Right lung (tissue), 5 donors: Measurements from ENCODE around the gene IRF4. TPM values are rescaled to one million over a fixed set of nuclear protein-coding genes. Genes with fewer than 3 reads are reported as not detected.

Experiments used
- DNase-seq, 2 donors: peaks; one replicate each; pipeline ENCODE4 v3.0.0-alpha.2; 2013
- polyA plus RNA-seq, 5 donors: library from polyadenylated mRNA; unstranded; fragments of 120-200 nt; gene quantifications; one replicate each; pipeline versions ENCODE4 v1.2.1 to v1.2.3, GENCODE V29; 2013; ENCODE audit warnings: inconsistent platforms in 1 of 5, low replicate concordance in 1 of 5; ENCODE audit not compliant: insufficient read length in 5 of 5, insufficient read depth in 1 of 5

Gene IRF4
- polyA plus RNA-seq, 5 donors, result 0.19 to 0.86 (median 0.27) TPM

DNA sequence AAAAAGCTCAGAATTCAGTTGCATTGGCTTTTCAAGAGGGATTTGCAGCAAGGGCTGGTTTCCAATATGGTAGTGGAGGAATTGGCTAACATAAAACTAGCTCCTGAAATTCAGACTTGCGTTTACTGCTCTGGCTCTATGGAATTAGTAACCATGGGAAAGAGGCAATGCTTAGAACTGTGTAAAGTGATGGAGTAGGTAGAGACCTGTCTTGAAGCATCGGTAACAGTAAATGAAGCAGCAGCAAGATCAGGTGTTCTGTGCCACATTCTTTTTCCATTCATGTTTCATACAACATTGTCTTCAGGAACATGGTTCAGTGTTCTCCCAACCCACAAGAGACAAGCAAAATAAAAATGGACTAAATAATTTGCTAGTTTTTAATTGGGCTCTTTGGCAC lies 6.5 kb downstream of the IRF4 start:
- DNase-seq, result no peak

- no peak for DNase-seq
Measured at GRCh38 chr6:398558-399078, 7.1 kb downstream of the IRF4 start.

DNA sequence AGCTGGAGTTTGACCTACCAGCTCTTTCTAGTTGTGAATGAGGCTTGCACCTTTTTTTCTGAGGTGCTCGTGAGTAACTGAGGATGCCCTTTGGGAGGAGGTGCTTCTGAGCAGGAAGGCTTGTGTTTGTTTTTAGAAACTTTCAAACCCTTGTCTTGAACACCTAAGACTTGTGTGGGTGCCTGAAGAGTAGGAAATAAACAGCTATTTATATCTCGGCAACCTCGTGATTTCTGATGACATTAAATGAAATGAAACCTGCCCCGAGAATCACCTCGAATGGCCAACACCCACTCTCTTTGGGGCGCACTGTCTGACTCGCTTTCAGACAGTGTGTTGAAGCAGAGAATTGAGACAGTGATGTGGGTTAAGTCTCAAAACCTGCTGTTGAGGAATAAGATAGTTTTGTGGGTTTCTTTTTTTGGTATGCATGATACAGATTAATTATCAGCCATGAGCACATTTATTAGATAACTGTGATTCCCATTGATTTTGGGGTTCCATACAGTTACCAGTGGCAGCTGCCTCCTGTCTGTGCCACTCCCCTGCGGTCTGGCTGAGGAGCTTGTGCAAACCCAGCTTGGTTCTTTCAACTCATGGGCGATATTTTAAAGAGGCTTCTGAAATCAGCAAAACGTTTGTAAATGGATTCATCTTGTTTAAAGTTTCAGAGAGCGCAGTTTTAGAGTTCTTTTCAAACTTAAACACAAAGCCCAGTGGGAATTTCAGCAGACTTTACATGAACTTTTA lies 8.4 kb downstream of the IRF4 start:
- DNase-seq, result no peak

DNA sequence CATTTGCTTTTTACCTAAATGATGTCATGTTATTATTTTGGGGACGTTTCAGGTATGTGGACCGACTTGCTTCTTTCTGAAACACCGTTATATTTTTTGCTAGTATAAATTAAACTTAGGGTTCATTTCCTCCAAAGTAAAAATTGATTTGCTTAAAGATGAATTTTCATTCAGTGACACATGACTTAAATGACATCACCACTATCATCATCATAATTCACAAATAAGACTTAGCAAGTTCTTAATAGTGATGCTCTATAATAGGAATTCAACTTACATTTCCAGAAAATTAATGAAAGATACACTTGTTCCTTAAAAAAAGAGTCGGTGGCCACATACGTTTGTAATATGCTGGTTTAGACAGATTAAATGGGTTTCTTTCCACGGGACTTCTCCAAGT lies 9.3 kb downstream of the IRF4 start:
- no peak for DNase-seq

DNA sequence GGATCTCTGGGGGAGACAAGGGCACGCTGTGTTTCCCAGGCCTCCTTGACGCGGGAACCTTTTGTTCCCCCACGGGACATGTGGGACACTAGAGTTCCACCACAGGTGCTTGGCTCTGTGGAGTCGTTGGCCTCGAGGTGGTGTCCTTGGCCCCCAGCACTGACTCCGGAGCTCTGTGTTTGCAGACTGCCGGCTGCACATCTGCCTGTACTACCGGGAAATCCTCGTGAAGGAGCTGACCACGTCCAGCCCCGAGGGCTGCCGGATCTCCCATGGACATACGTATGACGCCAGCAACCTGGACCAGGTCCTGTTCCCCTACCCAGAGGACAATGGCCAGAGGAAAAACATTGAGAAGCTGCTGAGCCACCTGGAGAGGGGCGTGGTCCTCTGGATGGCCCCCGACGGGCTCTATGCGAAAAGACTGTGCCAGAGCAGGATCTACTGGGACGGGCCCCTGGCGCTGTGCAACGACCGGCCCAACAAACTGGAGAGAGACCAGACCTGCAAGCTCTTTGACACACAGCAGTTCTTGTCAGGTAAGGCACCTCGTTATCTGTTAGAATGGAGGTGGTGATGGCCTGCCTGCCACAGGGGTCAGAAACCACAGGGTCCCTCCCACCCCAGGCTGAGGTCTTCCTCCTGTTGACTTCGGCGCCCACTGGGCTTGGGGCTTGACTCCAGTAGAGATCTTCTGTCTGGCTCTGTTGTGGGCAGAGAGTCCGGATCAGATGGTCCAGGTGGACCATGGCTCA lies 9.9 kb downstream of the IRF4 start:
- DNase-seq, result no peak

DNA sequence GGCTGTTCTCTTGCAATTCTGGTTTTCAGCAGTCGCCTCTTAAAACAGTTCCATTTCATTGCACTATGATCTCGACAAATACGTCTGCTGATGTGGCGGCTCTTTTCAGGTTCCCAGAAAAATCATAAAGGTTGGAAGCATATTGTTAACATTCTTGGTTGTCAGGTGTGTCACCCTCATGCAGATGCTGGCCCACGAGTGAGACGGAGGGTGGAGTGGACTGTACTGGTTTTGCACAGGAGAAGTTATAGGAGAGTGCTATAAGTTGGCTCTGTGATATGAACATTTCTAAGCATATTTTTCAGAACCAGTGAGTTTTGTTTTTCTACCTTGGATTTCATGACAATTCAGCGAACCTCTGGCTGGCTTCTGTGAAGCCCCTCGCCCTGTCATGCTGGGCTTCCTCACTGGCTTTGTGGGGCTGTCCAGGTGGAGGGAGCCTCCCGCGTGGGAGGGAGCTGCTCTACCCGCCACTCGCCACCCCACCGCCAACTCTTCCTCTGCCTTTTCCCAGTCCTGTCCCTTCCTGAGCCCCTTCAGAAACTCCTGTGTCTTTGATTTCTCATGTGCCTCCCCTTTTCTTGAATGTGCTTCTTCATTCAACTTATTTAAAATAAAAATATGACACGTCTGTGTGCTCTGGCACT lies 10.6 kb downstream of the IRF4 start:
- no peak for DNase-seq

GRCh38 chr6:402901-403658 lies 11.5 kb downstream of the IRF4 start:
- DNase-seq, result no peak

- no peak for DNase-seq
Measured at GRCh38 chr6:403659-404655, 12.4 kb downstream of the IRF4 start.

GRCh38 chr6:404685-405423 lies 13.3 kb downstream of the IRF4 start:
- DNase-seq, result no peak

- DNase-seq, result no peak
Measured at GRCh38 chr6:408148-408547, 16.6 kb downstream of the IRF4 start.

GRCh38 chr6:408599-409102 lies 17.1 kb downstream of the IRF4 start:
- no peak for DNase-seq

DNA sequence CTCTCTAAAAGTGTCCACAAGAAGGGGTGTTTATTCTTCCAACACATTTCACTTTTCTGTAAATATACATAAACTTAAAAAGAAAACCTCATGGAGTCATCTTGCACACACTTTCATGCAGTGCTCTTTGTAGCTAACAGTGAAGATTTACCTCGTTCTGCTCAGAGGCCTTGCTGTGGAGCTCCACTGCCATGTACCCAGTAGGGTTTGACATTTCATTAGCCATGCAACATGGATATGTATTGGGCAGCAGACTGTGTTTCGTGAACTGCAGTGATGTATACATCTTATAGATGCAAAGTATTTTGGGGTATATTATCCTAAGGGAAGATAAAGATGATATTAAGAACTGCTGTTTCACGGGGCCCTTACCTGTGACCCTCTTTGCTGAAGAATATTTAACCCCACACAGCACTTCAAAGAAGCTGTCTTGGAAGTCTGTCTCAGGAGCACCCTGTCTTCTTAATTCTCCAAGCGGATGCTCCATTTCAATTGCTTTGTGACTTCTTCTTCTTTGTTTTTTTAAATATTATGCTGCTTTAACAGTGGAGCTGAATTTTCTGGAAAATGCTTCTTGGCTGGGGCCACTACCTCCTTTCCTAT lies 17.9 kb downstream of the IRF4 start:
- no peak for DNase-seq

- DNase-seq, result no peak
Measured at GRCh38 chr6:410555-411395, 19.2 kb downstream of the IRF4 start.

- no peak for DNase-seq
Measured at GRCh38 chr6:411402-412145, 20.0 kb downstream of the IRF4 start.

DNA sequence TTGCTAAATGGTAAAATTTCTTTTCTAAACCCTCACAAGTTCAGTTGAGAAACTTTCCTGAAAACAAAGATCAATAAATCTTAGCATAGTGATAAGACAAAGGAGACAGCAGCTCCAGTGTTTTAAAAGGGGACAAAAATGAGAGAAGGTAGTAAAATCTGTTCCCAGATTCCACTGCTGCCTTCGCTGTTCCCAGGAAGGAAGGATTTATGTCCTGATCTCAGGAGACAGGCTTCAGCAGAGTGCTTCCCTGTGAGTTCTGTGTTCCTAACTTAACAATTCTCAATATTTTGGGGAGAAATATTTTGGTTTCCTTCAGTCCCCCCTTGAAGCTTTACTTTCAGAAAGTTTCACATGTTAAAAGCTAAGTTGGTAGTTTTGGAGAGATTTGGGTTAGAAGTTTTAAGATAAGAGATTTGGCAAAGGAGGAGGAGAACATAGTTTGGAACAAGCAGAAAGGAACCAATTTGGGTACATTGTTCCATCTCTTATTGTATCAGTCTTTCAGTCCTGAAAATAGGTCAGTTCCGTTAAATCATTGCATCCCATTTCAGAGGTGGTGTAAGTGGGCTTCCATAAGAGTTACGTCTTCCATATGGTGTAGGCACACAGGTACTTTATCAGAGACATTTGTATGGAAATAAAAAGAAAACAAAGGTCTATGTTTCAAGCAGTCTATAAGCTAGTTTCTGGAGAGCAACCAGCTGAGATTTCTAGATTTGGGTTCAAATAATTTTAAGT lies 20.8 kb downstream of the IRF4 start:
- DNase-seq, result no peak

DNA sequence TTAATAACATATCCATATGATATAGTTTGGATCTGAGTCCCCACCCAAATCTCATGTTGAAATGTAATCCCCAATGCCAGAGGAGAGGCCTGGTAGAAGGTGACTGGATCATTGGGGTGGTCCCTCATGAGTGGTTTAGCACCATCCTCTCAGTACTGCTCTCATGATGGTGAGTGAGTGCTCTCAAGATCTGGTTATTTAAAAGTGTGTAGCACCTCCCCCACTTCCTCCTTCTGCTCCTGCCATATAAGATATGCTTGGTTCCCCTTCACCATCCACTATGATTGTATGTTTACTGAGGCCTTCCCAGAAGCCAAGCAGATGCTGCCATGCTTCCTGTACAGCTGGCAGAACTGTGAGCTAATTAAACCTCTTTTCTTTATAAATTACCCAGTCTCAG lies 22.9 kb downstream of the IRF4 start:
- DNase-seq, result no peak

GRCh38 chr6:415087-415486 lies 23.5 kb downstream of the IRF4 start:
- DNase-seq, result no peak
